GM18951 (cell line): ENCODE data around the gene PLXNA2.

Experiments used
- POLR2A ChIP-seq: IDR thresholded peaks from 4 replicates; pipeline ENCODE4 v1.6.1; 2011; ENCODE audit warnings: mild to moderate bottlenecking; ENCODE audit not compliant: insufficient read length, insufficient read depth; ENCODE audit errors: extremely low read depth
- in situ Hi-C: fragments of 300-500 bp; cut with MboI; formaldehyde crosslinking; loops from one replicate; pipeline ENCODE4 v1.12.0; 2022; ENCODE audit warnings: low sequenced_read_pairs, mixed read lengths, inconsistent platforms; ENCODE audit not compliant: unreplicated experiment

PLXNA2 gene

GRCh38 chr1:208058756-208059155 lies 185.4 kb downstream of the PLXNA2 start:
- in situ Hi-C loops = no loop called here
- TF ChIP-seq POLR2A = no peak

DNA sequence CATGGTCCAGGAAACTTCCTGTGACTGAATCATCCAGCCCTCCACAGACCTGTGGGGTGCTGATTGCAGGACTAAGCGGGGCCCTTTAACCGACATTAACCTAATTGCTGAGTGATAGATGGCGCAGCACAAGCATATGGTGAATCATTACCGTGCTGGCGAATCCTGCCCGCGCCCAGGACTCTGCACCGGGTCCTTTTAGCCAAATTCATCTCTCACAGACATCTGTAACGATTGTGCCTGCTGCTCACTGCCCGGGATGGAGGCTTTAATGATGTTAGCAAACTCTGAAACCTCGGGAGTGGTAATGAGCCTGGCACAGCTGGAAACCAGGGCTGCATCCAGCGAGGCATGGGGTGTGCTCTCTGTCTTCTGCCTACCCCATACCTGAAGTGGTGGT lies 185.9 kb downstream of the PLXNA2 start:
- TF ChIP-seq POLR2A = no peak
- in situ Hi-C loops = no loop called here

DNA sequence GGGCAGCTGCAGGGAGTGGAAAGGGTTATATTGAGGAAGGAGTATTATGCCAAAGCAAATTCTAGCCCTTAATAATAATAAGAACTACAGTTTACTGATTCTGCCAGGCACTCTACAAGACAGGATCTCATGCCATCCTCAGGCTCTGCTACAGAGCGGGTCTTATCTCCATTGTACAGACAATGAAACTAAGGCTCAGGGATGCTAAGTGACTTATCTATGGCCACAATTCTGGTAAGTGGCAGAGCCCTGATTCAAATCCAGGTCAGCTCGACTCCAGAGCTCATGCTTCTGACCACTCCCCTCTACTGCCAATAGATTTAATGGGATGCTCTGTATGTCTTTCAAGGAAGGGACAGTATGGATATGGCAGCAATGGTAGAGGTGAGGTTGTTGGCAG lies 187.1 kb downstream of the PLXNA2 start:
- in situ Hi-C loops = no loop called here
- no peak for TF ChIP-seq POLR2A

GRCh38 chr1:208055535-208055934 lies 188.6 kb downstream of the PLXNA2 start:
- TF ChIP-seq POLR2A = no peak
- in situ Hi-C loops = no loop called here

DNA sequence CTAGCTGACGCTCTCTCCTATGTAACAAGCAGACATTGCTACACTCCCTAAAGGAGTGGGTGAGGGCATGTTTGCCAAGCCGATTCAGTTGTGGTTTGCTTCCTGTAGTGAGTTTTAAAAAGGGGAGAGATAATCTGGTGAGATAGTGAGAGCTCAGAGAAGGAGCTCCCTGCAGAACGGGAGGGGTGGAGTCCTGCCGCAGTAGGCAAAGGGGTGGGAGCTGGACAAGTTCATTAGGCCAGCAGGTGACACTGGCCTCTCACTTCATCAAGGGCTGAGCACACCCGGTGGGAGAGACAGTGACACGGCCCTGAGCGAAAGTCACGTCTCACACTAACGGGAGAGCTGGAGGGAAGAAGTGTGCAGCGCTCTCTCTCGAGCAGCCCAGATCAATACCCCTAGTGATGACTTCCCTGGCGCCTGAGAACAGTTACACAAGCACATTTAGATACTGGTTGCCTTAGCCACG lies 189.2 kb downstream of the PLXNA2 start:
- no peak for TF ChIP-seq POLR2A
- in situ Hi-C loops = no loop called here

GRCh38 chr1:208054485-208054884 lies 189.7 kb downstream of the PLXNA2 start:
- TF ChIP-seq POLR2A = no peak
- in situ Hi-C loops = no loop called here

DNA sequence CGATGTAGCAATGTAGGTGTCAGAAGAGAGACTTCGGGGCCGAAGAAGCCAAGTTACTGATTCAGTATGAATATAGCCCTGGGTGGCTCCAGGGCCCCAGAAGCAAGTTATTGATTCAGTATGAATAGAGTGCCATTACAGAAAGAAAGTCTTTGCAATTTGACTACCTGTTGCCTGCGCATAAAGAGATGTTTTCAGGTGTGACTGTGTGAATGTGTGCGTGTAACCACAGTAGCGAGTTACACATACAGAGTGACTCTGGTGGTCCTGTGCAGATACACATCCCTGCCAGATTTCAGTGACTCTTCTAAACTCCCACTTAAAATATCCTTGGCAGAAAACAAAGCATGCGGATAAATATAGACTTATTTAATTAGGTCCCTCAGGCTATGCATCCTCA lies 190.5 kb downstream of the PLXNA2 start:
- no peak for TF ChIP-seq POLR2A
- in situ Hi-C loops = no loop called here

GRCh38 chr1:208052926-208053407 lies 191.2 kb downstream of the PLXNA2 start:
- TF ChIP-seq POLR2A = no peak
- in situ Hi-C loops = no loop called here

DNA sequence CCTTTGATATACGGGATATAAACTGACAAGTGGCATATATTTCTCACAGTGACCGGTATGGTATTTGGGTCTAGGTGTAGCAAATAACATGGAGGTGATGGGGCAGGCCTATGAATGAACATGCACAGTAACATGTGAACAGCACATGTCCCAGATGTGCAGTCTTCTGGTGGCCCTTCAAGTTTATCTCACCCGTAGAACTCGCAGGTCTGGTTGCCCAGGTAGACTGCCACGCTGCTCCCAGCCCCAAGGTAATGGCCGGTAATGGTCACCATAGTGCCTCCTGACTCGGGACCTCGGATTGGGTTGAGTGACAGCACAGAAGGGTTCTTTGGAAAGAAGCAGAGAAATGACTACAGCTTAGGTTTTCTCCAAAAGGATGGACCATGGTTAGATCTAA lies 192.0 kb downstream of the PLXNA2 start:
- TF ChIP-seq POLR2A = no peak
- in situ Hi-C loops = no loop called here

DNA sequence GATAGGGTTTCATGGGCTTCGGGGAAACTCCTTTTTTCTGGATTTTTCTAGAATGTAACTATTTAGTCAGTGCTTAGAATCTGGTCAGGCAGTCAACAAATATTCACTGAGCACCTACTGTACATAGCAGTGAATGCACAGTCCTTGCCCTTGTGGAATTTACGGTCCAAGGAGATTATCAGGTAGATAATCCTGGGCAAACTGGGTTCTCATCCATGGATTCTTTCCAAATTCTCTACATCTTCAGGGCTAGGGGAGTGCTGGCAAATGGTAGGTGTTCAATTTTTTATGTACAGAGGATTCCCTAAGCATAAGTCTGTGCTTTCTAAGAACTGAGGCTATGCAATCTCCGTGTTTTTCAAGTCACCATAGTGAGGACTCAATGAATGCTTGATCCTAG lies 192.5 kb downstream of the PLXNA2 start:
- in situ Hi-C loops = no loop called here
- TF ChIP-seq POLR2A = no peak

- in situ Hi-C loops = no loop called here
- TF ChIP-seq POLR2A = no peak
Observed at GRCh38 chr1:208048904-208049303, 195.3 kb downstream of the PLXNA2 start.

DNA sequence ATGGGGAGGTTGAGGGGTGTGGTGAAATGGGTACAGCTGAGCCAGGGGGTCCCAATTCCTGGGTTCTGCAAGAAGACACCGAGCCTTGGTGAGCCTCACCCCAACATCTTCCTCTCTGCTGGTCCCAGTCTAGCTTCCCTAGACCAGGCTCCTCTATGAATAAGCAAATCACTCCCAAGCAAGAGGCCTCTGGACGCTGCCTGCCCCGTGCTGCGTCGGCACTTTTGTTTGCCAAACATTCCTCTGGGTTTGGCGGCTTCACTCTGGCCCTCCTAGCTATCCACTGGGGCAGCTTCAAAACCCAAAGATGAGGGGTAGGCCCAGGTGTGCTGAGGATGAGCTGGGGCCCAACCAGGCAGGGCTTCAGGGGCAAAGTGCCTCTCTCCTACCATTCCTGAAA lies 196.2 kb downstream of the PLXNA2 start:
- TF ChIP-seq POLR2A = no peak
- in situ Hi-C loops = no loop called here

- in situ Hi-C loops = no loop called here
- TF ChIP-seq POLR2A = no peak
Observed at GRCh38 chr1:208047476-208047934, 196.7 kb downstream of the PLXNA2 start.

- in situ Hi-C loops = no loop called here
- TF ChIP-seq POLR2A = no peak
Observed at GRCh38 chr1:208045463-208046260, 198.5 kb downstream of the PLXNA2 start.

- in situ Hi-C loops = no loop called here
Observed at GRCh38 chr1:208044589-208045462, 199.4 kb downstream of the PLXNA2 start.

More at GRCh38 chr1:208044589-208045462, 199.4 kb downstream of the PLXNA2 start:
- TF ChIP-seq POLR2A = no peak
